Measurements from ENCODE around the gene GNG12.

GRCh38 chr1:67840449-67840848 is 7.2 kb upstream of the GNG12 start:
- TF ChIP-seq CTCF (IDR thresholded peaks at IDR 0.05) (no peak), POLR2A (IDR thresholded peaks at IDR 0.05) (no peak), POLR2AphosphoS5 (IDR thresholded peaks at IDR 0.05) (peak in 1 of 4 donors; percentile 24), EP300 (IDR thresholded peaks at IDR 0.05) (no peak)
